ENCODE data around the gene SNAPC1.
A peak's percentile ranks its signal among the peaks of the same experiment; 100 is the strongest.

The SNAPC1 gene

GRCh38 chr14:61766151-61766550 is 3.9 kb downstream of the SNAPC1 start:
- FAIRE-seq (no peak), DNase-seq (ENCODE audit: insufficient read length) (no peak)
- TF ChIP-seq POLR2A (IDR thresholded peaks at IDR 0.05; ENCODE audit: low read depth, low read length) (no peak), TAF1 (IDR thresholded peaks at IDR 0.05; ENCODE audit: borderline replicate concordance, low read depth, low read length) (no peak), POLR2AphosphoS5 (IDR thresholded peaks at IDR 0.05; ENCODE audit: low read depth, low read length) (no peak)

DNA sequence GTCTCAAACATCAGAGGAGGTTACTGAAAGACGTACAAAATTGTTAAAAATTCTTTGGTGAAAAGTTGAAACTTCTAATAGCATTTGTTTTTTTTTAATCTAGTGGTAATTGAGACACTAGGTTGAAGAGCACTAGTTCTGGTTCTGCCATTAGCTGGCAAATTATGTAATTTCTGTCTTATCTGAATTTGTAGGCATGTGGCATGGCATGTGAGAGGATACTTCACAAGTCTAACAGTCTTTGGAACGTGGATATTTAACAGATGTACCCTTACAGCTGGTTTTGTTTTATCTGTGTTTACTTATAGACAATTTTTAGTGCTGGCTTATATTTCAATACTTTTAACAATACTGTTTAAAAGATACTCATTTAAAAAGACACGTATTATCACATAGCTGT is 6.0 kb downstream of the SNAPC1 start:
- TF ChIP-seq POLR2AphosphoS5 (IDR thresholded peaks at IDR 0.05; ENCODE audit: low read depth, low read length) (no peak), POLR2A (IDR thresholded peaks at IDR 0.05; ENCODE audit: low read depth, low read length) (no peak), TAF1 (IDR thresholded peaks at IDR 0.05; ENCODE audit: borderline replicate concordance, low read depth, low read length) (no peak)
- FAIRE-seq = no peak

GRCh38 chr14:61769893-61770292 is 7.7 kb downstream of the SNAPC1 start:
- TF ChIP-seq POLR2AphosphoS5 (IDR thresholded peaks at IDR 0.05; ENCODE audit: low read depth, low read length) (no peak), POLR2A (IDR thresholded peaks at IDR 0.05; ENCODE audit: low read depth, low read length) (no peak), TAF1 (IDR thresholded peaks at IDR 0.05; ENCODE audit: borderline replicate concordance, low read depth, low read length) (no peak)
- DNase-seq (ENCODE audit: insufficient read length) (no peak), FAIRE-seq (no peak)

More for the DNA sequence above, 6.0 kb downstream of the SNAPC1 start:
- DNase-seq (ENCODE audit: insufficient read length) = no peak

DNA sequence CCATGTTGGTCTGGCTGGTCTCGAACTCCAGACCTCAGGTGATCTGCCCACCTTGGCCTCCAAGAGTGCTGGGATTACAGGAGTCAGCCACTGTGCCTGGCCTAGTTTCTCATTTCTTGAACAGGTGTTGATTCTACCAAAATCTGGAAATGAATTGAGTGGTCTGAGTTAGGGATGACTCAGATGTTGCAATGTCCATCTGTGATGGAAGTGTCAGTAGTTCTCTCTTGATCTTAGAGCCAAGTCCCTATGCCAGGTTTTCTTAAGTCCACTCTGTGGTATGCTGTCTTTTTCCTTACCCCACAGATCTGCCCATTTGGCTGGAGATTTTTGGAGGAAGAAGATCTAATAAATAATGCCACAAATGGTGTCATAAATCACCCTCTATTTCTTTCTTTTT is 12.6 kb downstream of the SNAPC1 start:
- TF ChIP-seq TAF1 (IDR thresholded peaks at IDR 0.05; ENCODE audit: borderline replicate concordance, low read depth, low read length) (no peak), POLR2A (IDR thresholded peaks at IDR 0.05; ENCODE audit: low read depth, low read length) (no peak), POLR2AphosphoS5 (IDR thresholded peaks at IDR 0.05; ENCODE audit: low read depth, low read length) (no peak)

DNA sequence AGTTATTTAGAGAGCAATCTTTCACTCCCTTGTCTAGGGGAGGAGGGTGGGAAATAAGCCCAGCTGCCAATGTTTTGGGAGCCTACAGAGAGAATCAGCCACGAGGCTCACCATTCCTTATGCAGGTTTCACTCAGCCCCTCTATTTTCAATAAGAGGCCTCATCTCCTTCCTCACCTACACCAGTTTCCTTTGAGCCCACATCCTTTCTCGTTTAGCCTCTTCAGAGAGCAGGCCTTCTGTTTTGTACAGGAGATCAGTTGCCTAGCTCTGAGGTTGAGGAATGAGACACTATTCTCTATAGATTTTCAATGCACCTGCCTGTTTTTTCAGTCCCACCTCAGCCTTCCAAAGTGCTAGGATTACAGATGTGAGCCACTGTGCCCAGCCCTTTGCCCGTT is 17.9 kb downstream of the SNAPC1 start:
- FAIRE-seq (no peak), DNase-seq (ENCODE audit: insufficient read length) (no peak)
- TF ChIP-seq POLR2A (IDR thresholded peaks at IDR 0.05; ENCODE audit: low read depth, low read length) = no peak
- no peak for TF ChIP-seq POLR2AphosphoS5 (IDR thresholded peaks at IDR 0.05; ENCODE audit: low read depth, low read length)

More for the DNA sequence above, 12.6 kb downstream of the SNAPC1 start:
- FAIRE-seq (no peak), DNase-seq (ENCODE audit: insufficient read length) (no peak)

DNA sequence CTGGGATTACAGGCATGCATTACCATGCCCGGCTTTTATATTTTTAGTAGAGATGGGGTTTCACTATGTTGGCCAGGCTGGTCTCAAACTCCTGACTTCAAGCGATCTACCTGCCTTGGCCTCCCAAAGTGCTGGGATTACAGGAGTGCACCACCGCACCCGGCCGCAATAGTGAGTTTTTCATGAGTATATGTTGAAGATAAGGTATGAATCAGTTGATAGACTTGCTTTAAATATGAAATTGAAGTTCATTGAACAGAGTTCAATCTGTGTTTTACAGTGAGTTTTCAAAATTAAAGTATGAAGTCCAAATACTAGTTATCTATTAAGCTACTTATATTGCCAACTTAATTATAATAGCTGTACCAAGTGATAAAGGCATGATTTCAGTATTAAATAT is 35.1 kb downstream of the SNAPC1 start:
- FAIRE-seq (no peak), DNase-seq (ENCODE audit: insufficient read length) (no peak)
- no peak for TF ChIP-seq TAF1 (IDR thresholded peaks at IDR 0.05; ENCODE audit: borderline replicate concordance, low read depth, low read length)
- TF ChIP-seq POLR2AphosphoS5 (IDR thresholded peaks at IDR 0.05; ENCODE audit: low read depth, low read length) = no peak
- TF ChIP-seq POLR2A (IDR thresholded peaks at IDR 0.05; ENCODE audit: low read depth, low read length) = no peak

DNA sequence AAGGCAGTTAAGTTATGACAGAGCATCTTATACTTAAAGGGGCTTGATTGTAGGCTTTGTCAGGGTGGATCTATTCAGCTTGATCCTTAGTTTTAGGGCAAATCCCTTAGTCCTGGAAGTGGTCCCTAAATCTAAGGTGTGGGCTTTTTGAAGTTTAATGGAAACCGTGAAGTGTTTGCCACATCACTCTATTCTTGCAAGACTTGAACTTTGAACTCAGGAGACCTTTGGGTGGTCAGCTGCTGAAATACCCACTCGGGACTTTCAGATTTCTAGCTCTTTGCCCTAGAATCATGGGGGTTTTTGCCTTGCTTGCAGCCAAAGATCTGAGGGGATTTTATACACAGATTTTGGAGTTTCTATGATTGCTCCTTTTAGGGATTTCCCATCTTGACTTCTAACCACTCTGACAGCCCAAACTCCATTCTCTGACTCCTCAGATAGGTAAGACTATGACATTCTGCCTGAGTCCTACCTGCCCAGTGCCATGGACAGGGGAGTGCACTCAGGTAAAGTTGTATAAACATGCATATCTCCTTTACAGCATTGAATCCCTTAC is 39.9 kb downstream of the SNAPC1 start:
- no peak for TF ChIP-seq POLR2A (IDR thresholded peaks at IDR 0.05; ENCODE audit: low read depth, low read length)
- no peak for DNase-seq (ENCODE audit: insufficient read length)
- no peak for FAIRE-seq

GRCh38 chr14:61803755-61804154 is 41.5 kb downstream of the SNAPC1 start:
- FAIRE-seq (peak; percentile 38), DNase-seq (ENCODE audit: insufficient read length) (no peak)
- TF ChIP-seq POLR2A (IDR thresholded peaks at IDR 0.05; ENCODE audit: low read depth, low read length) (no peak), TAF1 (IDR thresholded peaks at IDR 0.05; ENCODE audit: borderline replicate concordance, low read depth, low read length) (no peak), POLR2AphosphoS5 (IDR thresholded peaks at IDR 0.05; ENCODE audit: low read depth, low read length) (no peak)

GRCh38 chr14:61805451-61805850 is 43.2 kb downstream of the SNAPC1 start:
- DNase-seq (ENCODE audit: insufficient read length) = no peak
- TF ChIP-seq TAF1 (IDR thresholded peaks at IDR 0.05; ENCODE audit: borderline replicate concordance, low read depth, low read length) (no peak), POLR2AphosphoS5 (IDR thresholded peaks at IDR 0.05; ENCODE audit: low read depth, low read length) (no peak), POLR2A (IDR thresholded peaks at IDR 0.05; ENCODE audit: low read depth, low read length) (no peak)
- FAIRE-seq = no peak

- DNase-seq (ENCODE audit: insufficient read length) (no peak), FAIRE-seq (no peak)
- TF ChIP-seq POLR2A (IDR thresholded peaks at IDR 0.05; ENCODE audit: low read depth, low read length) (no peak), POLR2AphosphoS5 (IDR thresholded peaks at IDR 0.05; ENCODE audit: low read depth, low read length) (no peak), TAF1 (IDR thresholded peaks at IDR 0.05; ENCODE audit: borderline replicate concordance, low read depth, low read length) (no peak)
Observed at GRCh38 chr14:61811882-61812346, 49.7 kb downstream of the SNAPC1 start.

GRCh38 chr14:61812347-61813095 is 50.3 kb downstream of the SNAPC1 start, which contains the start of gene SYT16:
Gene SYT16 (plus strand): TSS chr14:61812703.
- no peak for FAIRE-seq
- TF ChIP-seq POLR2A (IDR thresholded peaks at IDR 0.05; ENCODE audit: low read depth, low read length) (no peak), TAF1 (IDR thresholded peaks at IDR 0.05; ENCODE audit: borderline replicate concordance, low read depth, low read length) (no peak), POLR2AphosphoS5 (IDR thresholded peaks at IDR 0.05; ENCODE audit: low read depth, low read length) (no peak)
- DNase-seq (ENCODE audit: insufficient read length) = no peak

DNA sequence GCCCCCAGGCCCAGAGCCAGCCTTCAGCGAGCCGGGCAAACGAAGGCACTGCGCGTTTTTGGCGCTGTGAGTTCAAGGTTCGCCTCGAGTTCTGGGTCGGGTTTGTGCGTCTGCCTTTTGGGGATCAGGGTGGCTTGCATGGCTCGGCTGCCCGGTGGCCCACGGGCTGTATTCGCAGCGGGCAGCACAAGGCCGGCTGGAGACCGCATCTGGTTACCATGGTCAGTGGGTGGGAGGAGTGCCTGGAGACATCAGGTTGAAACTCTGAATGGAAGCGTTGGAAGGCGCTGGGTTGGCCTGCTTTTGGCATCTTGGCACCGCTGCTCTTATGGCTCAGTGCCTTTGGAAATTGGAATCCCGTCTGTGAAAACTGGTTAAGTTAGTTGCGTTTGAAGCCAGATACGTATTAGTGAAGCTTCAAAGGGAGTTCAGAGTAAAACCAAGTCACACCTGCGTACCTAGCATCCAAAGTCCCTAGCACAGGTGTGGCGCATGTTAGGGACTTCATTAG is 50.9 kb downstream of the SNAPC1 start:
- FAIRE-seq = no peak
- no peak for TF ChIP-seq POLR2A (IDR thresholded peaks at IDR 0.05; ENCODE audit: low read depth, low read length)
- no peak for TF ChIP-seq TAF1 (IDR thresholded peaks at IDR 0.05; ENCODE audit: borderline replicate concordance, low read depth, low read length)
- TF ChIP-seq POLR2AphosphoS5 (IDR thresholded peaks at IDR 0.05; ENCODE audit: low read depth, low read length) = no peak
- DNase-seq (ENCODE audit: insufficient read length) = no peak
